ENCODE results near the gene NRF1.

NRF1 gene

GRCh38 chr7:129688503-129689222 is 77.1 kb downstream of the NRF1 start:
- no peak for DNase-seq

GRCh38 chr7:129689995-129690581 is 78.6 kb downstream of the NRF1 start:
- no peak for DNase-seq

GRCh38 chr7:129690701-129691100 is 79.2 kb downstream of the NRF1 start:
- DNase-seq: no peak

- DNase-seq: no peak
Observed at GRCh38 chr7:129698516-129699418, 87.2 kb downstream of the NRF1 start.

GRCh38 chr7:129702316-129702715 is 90.8 kb downstream of the NRF1 start:
- no peak for DNase-seq

GRCh38 chr7:129702761-129703338 is 91.3 kb downstream of the NRF1 start:
- no peak for DNase-seq

- DNase-seq: no peak
Observed at GRCh38 chr7:129703751-129704150, 92.2 kb downstream of the NRF1 start.

- no peak for DNase-seq
Observed at GRCh38 chr7:129707910-129708499, 96.5 kb downstream of the NRF1 start.

- DNase-seq: no peak
Observed at GRCh38 chr7:129713544-129713943, 102.0 kb downstream of the NRF1 start.

GRCh38 chr7:129714514-129715063 is 103.1 kb downstream of the NRF1 start:
- no peak for DNase-seq

- no peak for DNase-seq
Observed at GRCh38 chr7:129719980-129720732, 108.6 kb downstream of the NRF1 start.

GRCh38 chr7:129721068-129721467 is 109.5 kb downstream of the NRF1 start:
- no peak for DNase-seq

- DNase-seq: no peak
Observed at GRCh38 chr7:129723679-129724078, 112.2 kb downstream of the NRF1 start.

GRCh38 chr7:129724796-129725195 is 113.3 kb downstream of the NRF1 start:
- no peak for DNase-seq

- no peak for DNase-seq
Observed at GRCh38 chr7:129728875-129729467, 117.5 kb downstream of the NRF1 start.

- DNase-seq: no peak
Observed at GRCh38 chr7:129729511-129729910, 118.0 kb downstream of the NRF1 start.

- no peak for DNase-seq
Observed at GRCh38 chr7:129730159-129730558, 118.6 kb downstream of the NRF1 start.

- DNase-seq: no peak
Observed at GRCh38 chr7:129734400-129734799, 122.9 kb downstream of the NRF1 start.

GRCh38 chr7:129739427-129739826 is 127.9 kb downstream of the NRF1 start:
- DNase-seq: no peak

GRCh38 chr7:129740574-129741410 is 129.3 kb downstream of the NRF1 start:
- DNase-seq: no peak
